GM21528 (cell line): ENCODE results near the gene FAM219A.
"Not testable (repeated sequence)": the region's sequence is repeated elsewhere in the genome, so short reads cannot be mapped to it uniquely, and the experiment has no call there.

Source experiments
- ATAC-seq: cut with Tn5 transposase; IDR thresholded peaks from one replicate; pipeline ENCODE4 v1.9.1; 2021; ENCODE audit warnings: mild to moderate bottlenecking, moderate library complexity; ENCODE audit not compliant: unreplicated experiment, low FRiP score

FAM219A gene

DNA sequence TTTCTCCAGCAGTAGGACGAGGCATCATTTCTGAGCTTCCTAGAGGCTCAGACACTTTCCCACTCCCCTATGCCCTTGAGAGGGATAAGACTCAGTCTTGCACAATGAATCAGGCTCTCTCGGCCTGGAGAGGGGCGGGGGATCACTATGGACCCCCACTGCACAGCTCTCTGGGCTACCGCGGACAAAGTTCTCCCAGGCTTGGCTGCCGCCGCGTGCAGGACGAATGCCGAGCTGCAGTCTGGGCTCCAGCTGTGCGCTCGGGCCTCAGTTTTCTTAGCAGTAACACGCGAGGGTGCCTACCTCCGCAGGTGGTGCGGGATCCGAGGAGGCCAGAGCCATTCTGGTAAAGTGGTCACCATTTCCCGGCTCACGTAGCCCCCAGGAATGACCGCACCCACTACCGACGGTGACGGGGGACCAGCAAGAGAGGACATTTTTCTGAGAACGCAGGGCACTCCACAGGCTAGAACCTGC lies 78.3 kb downstream of the FAM219A start:
- ATAC-seq = no peak

DNA sequence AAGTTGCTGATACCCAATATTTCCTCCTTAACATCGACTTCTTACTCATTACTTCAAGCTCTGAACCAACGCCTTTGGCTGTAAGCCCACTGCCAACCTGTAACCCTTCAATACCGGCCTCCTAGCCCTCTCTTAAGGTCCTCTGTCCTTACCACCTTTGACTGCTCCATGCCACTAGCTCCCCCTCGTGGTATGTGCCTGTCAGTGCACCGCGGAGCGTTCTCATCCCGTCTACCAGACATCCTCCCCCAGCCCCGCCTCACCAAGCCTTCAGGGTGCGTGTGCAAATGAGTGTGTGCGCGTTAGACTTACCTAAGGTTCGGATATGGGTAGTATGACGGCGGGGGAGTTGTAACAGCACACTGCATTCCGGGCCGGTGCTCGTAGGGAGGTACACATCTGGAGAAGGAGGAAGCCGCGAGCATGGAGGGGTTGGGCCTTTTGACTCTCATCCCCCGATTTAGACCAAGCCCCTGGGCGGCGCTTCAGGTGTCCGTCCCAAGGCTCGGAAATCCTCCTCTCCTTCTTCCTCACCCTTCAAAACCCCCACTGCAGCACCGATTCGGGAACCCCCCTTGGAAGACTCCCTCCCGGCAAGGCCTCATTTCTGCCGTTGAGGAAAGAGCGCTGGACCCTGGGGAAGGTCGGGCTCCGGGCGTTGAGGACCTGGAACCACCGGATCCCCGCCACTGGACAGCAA lies 78.9 kb downstream of the FAM219A start:
- ATAC-seq = no peak

DNA sequence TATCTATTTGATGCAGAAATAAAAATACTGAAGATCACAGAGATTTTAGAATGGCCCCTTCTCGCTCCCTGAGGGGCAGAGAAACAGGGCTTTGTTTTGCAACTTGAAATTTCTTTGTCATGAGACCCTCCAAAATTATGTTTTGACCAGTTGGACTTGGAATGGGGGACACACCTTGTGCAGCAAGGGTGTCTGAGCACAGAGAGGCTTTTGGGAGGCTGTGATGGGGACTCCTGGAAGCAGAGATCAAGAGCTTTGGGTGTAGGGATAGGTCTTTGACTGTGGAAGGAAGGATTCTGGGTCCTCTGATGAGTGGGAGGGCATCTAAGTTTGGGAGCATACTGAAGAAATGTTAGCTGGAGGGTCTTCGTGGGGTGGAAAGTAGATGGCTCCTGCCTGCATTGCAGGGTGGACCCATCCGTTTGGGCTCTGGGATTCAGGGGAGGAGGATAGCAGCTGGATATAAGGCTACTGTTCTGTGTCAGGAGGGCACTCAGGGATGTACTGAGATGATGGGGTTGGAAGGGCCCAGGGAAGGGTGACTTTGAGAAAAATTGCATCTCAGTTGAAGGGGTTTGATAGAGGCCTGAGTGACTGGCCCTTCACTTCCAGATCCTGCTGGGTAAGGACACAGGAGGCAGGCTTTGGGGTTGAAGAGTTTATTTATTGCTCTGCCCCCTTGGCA lies 79.9 kb downstream of the FAM219A start:
- ATAC-seq = no peak

DNA sequence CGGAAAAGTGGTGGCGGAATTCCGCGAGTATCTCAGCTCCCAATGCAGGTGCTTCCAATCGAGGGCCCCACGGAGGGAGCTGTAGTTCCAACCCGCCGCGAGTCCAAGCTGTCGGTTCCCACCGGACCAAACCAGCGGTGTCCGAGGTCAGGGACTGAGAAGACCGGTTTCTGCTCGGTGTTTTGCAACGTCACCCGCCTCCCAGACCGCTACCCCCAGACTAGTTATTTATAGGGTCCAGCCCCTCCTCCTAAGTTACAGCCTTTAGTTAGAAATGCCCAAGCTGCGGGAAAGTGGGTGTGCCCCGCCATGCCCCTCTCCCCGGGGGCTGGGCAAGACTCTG lies 81.0 kb downstream of the FAM219A start:
- ATAC-seq = no peak

DNA sequence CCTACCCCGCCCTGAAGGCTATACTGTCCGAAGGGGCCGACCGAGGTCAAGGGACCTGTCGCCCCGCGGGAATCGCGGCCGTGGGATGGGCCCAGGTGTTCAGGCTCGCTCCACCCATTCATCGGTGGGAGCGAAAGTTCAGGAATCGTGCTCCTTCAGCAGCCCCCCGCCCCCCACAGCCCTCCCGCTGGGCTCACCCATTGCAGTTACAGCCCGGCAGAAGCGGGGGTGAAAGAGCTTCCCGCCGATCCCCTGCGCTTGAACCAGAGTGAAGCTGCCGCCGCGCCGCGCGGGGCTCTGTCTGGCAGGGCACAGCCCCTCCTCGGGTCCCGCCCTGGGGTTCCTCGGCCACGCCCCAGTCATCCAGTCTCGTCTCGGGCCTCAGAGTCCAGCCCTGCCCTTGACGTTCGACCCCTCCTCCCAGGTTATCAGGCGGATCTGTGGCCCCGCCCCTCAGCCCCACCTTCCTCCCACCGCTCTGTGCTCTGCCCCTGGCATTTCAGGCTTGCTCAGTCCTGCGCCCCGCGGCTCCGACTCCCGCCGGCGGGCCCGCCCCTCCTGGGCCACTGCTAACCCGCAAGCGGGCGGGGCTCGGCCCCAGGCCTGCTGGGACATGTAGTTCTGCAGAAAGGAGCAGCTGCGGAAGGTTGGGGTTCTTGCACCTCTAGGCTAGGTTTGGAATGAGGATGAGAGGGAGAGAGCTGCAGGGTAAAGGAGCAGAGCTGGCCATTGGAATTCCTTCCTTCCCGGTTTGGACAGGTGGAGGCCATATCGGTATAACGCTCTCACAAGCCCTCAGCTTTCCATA lies 81.6 kb downstream of the FAM219A start, which contains the start of gene MYORG:
TSS of gene MYORG (minus strand) at position 303 of the 808 bp plus-strand sequence. CDS start 3,955 bp downstream, outside the sequence.
- ATAC-seq = peak; percentile 82

DNA sequence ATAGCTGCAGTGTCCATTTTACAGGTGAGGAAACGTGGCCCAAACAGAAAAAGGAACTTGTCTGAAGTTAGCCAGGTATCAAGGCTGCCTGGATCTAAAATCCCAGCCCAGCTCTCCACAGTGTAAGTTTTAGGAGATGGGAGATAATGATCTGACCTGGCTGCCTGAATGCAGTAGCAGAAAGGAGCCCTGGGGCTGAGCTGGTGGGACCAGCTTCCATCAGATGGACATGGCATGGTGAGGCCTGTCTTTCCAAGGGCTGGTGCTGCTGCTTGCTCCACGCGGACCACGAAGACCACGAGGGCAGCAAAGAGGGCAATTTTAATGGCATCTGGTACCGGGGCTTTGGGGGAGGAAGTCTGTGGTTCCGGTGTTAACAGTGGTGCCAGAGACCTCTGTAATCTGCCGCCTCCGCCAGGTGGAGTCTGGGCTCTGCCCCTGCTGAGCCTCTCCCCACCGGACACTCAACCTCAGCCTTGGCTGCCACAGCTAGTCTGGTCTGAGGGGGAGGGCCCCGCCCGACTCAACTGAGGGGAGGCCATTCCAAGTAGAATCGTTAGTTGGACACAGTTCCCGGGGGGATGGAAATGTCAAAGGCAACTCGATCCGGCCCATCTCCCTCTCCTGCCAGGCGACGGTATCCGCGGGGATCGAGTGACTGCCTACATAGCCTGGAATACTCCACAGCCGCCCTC lies 82.3 kb downstream of the FAM219A start:
- peak; percentile 32 for ATAC-seq

DNA sequence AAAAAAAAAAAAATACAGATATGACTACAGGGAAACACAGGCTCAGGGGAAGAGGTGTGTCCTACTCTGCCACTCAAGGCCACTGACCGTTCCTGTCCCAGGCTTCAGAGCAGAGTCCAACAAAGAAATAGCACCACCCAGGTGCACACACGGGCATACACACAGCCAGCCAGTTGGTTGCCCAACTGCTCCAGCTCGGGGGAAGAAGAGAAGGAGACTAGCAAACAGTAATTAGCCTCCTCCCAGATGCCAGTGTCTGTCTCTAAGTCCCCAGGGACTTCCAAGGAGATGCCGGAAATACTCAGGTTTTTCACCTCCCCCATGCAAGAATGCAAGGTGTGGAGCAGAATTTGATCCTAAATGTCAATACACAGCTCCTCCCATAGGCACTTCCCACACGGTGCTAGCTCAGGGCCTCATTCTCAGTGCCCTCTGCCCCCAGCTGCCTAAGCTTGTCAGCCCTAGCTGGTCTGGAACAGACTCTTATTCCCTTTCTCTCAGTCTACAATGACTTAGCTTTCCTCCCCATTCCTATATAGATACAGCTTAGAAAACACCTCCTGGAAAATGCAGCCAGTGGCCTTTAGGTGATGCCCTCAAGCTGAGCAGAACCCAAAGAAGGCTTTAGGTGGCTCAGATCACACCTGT lies 83.3 kb downstream of the FAM219A start:
- ATAC-seq = no peak

DNA sequence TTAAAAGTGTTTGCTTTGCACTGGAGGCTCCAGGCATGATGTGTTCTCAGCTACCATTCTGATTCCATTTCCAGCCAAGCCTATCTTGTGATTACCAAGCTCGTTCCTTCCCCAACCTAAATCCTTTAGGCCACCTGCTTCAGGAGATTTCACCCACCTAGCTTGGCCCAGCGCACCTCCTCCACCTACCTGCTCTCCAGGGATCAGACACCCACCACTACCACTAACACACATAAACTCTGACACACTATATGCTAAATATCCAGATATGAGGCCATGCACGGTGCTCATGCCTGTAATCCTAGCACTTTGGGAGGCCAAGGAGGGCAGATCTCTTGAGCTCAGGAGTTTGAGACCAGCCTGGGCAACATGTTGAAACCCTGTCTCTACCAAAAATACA lies 84.0 kb downstream of the FAM219A start:
- no peak for ATAC-seq

DNA sequence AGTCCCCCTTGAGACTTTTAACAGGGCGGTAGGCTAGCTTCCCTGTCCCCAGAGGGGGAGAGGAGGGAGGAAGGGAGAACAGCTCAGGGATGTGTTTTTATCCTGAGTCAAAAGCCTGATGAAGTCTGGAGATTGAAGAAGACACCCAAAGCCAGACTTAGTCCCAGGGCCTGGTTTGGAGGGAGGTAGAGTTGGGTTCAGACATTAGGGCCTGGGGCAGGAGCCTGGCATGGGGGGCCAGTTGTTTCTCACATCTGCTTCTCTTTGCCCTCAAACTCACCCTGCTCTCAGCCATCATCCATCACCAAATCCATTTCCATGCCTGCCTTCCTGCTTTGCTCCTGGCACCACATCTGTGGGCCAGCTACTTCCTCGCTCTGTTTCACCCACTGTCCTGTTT lies 84.6 kb downstream of the FAM219A start:
- ATAC-seq = no peak

DNA sequence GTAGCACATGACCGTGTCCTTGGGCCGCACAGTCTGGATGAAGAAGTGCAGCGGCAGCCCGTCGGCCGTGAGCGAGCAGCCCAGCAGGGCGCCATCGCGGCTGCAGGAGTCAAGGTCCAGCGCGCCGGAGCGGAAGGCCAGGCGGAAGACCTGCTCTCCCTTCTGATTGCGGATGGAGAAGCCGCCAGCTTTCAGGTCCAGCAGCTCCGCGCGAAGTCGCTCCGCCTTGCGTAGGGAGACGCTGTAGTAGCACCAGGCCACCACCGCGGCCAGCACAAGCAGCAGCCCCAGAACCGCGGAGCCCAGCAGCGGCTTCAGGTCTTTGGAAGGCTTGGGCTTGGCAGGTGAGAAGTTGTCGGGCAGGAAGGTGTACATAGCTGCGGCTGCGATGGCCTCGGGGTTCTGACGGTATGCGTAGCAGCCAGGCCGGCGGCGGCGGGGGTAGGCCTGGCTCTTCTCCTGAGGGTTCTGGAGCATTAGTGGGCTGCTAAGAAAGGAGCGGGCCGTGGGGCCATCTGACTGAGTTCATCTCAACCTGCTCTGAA lies 85.8 kb downstream of the FAM219A start:
- no peak for ATAC-seq

DNA sequence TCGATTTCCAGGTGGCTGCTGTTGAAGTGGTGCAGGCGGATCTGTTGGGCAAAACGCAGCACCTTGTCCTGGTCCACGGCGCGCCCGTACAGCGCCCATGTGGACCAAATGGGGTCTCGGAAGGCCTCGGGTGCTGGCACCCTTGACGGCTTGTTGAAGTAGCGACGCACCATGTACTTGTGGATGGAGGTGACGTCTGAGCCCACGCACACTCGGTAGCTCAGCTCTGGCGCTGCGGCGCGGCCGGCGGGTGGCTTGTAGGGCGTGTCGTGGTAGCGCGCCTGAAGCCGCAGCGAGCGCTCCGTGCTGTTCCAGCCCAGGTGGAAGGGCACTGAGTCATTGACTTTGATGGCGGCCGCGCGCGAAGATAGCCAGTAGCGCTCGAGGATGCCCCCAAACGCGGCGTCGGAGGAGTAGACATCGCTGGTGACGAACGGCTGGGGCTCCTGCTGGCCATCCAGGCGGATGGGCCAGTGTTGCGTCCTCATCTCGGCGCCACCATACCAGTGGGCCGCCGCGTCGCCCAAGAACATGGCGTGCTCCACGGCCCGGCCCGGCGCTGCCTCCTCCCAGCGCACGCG lies 86.4 kb downstream of the FAM219A start:
- ATAC-seq = no peak

DNA sequence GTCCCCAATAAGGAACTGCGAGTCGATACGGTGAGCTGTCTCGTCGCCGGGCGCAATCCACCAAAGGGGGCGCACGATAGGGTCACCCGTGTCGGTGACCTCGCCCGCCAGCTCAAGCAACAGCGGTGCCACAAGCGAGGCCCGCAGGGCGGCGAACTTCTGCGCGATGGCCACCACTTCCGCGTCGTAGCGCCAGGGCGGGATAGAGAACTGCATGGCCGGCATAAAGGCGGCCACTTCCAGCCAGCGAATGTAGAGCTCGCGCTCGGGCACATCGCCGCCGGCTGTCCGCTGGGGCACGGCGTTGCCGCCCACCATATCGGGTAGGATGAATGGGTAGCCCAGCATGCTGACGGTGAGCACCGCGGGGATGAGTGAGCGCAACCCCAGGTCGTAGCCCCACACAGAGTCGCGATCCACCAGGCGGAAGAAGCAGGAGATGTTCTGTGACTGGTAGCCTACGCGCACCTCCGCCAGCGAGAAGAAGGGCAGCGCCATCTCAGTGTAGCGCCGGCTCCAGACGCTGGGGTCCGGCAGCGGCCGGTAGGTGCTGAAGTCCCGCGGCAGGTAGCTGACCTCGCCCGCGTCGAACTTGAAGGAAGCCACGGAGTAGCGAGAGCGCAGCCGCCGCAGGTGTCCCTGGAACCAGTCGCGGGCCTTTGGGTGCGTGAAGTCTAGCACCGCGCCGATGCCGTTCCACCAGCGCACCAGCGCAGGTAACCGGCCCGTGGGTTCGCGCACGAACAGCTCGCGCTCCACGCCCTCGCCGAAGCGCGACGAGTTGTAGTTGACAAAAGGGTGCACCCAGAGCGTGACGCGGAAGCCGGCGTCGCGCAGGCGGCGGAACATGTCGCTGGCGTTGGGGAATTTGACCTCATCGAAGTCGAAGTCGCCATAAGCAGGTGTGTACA lies 87.1 kb downstream of the FAM219A start:
- no peak for ATAC-seq

DNA sequence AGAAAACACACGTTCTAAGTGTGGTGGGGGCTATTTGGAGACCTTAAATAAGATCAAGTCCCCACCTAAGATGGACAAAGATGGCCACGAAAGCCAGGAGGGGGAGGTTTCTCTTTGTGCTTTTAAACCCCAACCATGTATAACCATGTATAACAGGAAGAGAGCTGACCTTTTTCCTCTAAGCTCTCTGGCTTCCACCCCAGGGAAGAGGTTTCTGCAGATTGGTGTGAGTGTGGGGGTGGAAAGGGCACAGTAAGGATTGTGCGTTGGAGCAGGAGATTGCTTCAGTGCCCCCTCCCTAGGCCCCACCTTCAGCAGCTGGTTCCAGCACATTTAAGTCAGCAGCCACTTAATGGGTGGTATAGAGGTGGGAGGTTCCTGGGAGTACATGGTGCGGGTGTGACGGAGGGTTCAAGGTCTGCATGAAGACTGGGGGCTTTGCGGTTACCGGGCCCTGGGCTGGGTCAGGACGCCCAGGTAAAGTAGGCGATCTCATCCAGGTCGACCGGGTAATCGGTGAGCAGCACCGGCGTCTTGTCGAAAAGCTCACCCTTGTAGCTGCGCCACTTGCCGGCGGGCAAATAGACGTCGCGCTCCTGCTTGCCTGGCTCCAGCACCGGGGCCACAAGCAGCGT lies 87.9 kb downstream of the FAM219A start:
- no peak for ATAC-seq

DNA sequence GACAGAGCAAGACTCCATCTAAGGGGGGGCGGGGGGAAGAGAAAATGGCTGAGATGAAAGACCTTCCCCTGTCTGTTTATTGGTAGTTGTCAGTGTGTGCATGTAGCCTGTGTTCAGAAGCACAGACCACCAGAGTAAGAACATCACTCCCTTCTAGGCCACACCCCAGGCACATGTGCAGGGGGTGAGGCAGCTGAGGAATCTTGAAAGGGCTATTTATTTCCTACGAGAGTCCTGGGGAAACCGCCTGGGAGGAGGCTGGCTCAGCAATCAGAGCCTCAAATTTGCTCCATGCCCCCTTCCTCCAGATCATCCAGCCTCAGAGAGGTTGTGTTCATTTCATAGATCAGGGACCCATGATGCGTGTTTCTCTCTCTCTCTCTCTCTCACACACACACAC lies 88.7 kb downstream of the FAM219A start:
- ATAC-seq = no peak

DNA sequence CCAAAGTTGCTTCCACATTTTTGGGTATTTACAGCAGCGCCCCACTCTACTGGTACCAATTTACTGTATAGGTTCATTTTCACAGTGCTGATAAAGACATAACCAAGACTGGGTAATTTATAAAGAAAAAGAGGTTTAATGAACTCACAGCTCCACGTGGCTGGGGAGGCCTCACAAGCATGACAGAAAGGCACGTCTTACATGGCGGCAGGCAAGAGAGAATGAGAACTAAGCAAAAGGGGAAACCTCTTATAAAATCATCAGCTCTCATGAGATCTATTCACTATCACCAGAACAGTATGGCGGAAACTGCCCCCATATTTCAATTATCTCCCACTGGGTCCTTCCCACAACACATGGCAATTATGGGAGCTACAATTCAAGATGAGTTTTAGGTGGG lies 89.6 kb downstream of the FAM219A start:
- ATAC-seq = not testable (repeated sequence)

DNA sequence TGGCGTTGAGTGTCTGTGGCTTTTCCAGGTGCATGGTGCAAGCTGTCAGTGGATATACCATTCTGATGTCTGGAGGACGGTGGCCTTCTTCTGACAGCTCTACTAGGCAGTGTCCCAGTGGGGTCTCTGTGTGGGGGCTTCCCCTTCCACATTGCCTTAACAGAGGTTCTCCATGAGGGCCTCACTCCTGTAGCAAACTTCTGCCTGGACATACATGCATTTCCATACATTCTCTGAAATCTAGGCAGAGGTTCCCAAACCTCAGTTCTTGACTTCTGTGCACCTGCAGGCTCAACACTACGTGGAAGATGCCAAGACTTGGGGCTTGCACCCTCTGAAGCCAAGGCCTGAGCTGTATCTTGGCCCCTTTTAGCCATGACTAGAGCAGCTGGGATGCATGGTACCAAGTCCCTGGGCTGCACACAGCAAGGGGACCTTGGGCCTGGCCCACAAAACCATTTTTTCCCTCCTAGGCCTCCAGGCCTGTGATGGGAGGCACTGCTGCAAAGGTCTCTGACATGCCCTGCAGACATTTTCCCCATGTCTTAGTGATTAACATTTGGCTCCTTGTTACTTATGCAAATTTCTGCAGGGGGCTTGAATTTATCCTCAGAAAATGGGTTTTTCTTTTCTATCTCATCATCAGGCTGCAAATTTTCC lies 90.5 kb downstream of the FAM219A start:
- not testable (repeated sequence) for ATAC-seq

DNA sequence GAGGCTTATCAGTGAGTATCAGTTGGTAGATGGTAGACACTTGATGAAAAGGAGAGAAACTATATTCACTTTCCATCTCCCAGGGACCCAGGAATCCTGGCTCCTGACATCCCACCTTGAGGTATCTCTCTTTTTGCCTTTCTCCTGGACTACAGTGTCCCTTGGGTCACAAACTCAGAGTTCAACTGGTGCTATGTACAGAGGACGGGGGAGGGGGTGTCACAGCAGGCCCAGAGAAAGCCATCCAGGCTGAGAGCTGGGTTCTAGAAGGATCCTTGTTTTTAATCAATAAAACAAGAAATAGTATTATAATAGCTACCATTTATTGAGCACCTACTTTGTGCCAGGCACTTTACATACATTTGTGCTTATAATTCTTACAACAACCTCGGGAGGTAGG lies 92.0 kb downstream of the FAM219A start:
- no peak for ATAC-seq

DNA sequence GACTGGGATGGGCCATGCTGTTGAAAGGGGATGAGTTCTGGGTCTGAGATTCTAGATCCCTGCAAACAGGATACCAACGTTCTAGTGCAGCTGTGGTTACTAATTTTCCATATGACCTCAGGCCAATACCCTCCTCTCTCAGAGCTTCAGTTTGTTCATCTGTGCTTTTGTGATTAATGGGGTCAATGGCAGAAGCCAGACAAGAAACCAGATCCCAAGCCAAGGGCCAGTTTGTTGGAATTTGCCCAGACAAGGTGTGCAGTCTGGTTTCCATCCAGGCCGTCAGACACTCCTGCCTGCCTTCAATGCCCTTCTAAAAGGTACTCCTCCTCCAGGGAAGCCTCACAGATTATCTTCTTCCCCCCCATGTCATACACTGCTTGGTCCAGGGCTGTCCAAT lies 93.1 kb downstream of the FAM219A start:
- ATAC-seq = no peak
